PC-3 (cell line): ENCODE data around the gene TPGS1.

ENCODE experiments used
- EZH2 ChIP-seq: fragments of 300-600 bp; sonication (generic); IDR thresholded peaks from one replicate; pipeline ENCODE4 v1.6.1; 2017; ENCODE audit warnings: antibody characterized with exemption, mild to moderate bottlenecking, low read length; ENCODE audit not compliant: unreplicated experiment
- EZH2phosphoT487 ChIP-seq: fragments of 300-600 bp; sonication (generic); IDR thresholded peaks from 2 replicates; pipeline ENCODE4 v1.6.1; 2018; ENCODE audit warnings: mild to moderate bottlenecking, antibody characterized with exemption, low read length, borderline replicate concordance
- TF ChIP-seq, protein P1 (sequence below): fragments of 300-600 bp; sonication (generic); conservative IDR thresholded peaks from 2 replicates; pipeline ENCODE4 v1.5.1; 2017; ENCODE audit warnings: antibody characterized with exemption, low read depth, mild to moderate bottlenecking, low read length

DNA sequence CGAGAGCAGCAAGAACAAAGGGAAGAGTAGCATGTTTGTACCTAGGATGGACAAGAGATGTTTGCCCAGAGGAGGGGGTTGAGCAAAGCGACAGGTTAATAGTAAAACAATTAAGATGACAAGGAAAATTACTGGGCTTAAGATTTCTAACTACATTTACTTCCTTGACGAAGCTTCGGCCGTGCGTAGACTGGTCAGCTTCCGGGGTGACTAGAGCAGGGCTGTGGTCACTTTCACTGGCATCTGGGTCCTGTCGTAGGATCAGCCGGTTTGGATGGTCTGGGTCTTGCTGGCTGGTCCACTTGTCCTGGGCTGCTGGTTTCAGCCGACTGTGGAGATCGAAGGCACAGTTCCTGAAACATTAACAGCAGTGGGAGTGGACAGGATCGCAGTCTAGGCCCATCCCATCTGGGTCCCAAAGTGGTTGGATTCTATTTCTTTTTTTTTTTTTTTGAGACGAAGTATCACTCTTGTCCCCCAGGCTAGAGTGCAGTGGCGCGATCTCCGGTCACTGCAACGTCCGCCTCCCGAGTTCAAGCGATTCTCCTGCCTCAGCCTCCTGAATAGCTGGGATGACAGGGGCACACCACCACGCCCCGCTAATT is 60.1 kb downstream of the TPGS1 start:
- TF ChIP-seq EZH2 = no peak
- TF ChIP-seq, protein P1, sequence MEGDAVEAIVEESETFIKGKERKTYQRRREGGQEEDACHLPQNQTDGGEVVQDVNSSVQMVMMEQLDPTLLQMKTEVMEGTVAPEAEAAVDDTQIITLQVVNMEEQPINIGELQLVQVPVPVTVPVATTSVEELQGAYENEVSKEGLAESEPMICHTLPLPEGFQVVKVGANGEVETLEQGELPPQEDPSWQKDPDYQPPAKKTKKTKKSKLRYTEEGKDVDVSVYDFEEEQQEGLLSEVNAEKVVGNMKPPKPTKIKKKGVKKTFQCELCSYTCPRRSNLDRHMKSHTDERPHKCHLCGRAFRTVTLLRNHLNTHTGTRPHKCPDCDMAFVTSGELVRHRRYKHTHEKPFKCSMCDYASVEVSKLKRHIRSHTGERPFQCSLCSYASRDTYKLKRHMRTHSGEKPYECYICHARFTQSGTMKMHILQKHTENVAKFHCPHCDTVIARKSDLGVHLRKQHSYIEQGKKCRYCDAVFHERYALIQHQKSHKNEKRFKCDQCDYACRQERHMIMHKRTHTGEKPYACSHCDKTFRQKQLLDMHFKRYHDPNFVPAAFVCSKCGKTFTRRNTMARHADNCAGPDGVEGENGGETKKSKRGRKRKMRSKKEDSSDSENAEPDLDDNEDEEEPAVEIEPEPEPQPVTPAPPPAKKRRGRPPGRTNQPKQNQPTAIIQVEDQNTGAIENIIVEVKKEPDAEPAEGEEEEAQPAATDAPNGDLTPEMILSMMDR = no peak
- no peak for TF ChIP-seq EZH2phosphoT487
